DOHH2 (cell line): Measurements from ENCODE around the gene PPP3R2.
A peak's percentile ranks its signal among the peaks of the same experiment; 100 is the strongest.

Experiments
- H3F3A ChIP-seq: fragments of 200-600 bp; sonication (generic), shearing (Covaris generic); 2 replicates; pipeline ENCODE4 v1.6.0; 2016; ENCODE audit warnings: antibody characterized with exemption, mild to moderate bottlenecking; ENCODE audit not compliant: control insufficient read depth, insufficient read depth
- H3K27ac ChIP-seq: fragments of 200-600 bp; sonication (generic); 2 replicates; pipeline ENCODE4 v1.5.1; 2014; ENCODE audit warnings: low read depth, mild to moderate bottlenecking, low read length, moderate library complexity
- H3K27me3 ChIP-seq: fragments of 200-600 bp; sonication (generic); 2 replicates; pipeline ENCODE4 v1.6.1; 2014; ENCODE audit warnings: mild to moderate bottlenecking, low read length, mixed read lengths; ENCODE audit not compliant: control insufficient read depth
- H3K36me3 ChIP-seq: fragments of 200-600 bp; sonication (generic); 2 replicates; pipeline ENCODE4 v1.6.1; 2014; ENCODE audit warnings: mild to moderate bottlenecking, low read length, moderate library complexity, mixed read lengths; ENCODE audit not compliant: control insufficient read depth
- H3K4me1 ChIP-seq: fragments of 200-600 bp; sonication (generic); 2 replicates; pipeline ENCODE4 v1.6.1; 2014; ENCODE audit warnings: mild to moderate bottlenecking, low read length, mixed read lengths; ENCODE audit not compliant: control insufficient read depth
- H3K4me2 ChIP-seq: fragments of 200-600 bp; sonication (generic); 2 replicates; pipeline ENCODE4 v1.6.0; 2014; ENCODE audit warnings: mild to moderate bottlenecking, low read length, moderate library complexity
- H3K4me3 ChIP-seq: fragments of 200-600 bp; sonication (generic); 2 replicates; pipeline ENCODE4 v1.5.1; 2014; ENCODE audit warnings: mild to moderate bottlenecking, low read length, mixed read lengths
- H3K79me2 ChIP-seq: fragments of 200-600 bp; sonication (generic); 2 replicates; pipeline ENCODE4 v1.6.1; 2014; ENCODE audit warnings: mild to moderate bottlenecking, low read length, mixed read lengths; ENCODE audit not compliant: control insufficient read depth
- H3K9me2 ChIP-seq: fragments of 200-600 bp; sonication (generic); replicated peaks from 2 replicates; pipeline ENCODE4 v1.6.1; 2014; ENCODE audit warnings: mild to moderate bottlenecking, low read length, mixed read lengths; ENCODE audit not compliant: control insufficient read depth
- H3K9me3 ChIP-seq: fragments of 200-600 bp; sonication (generic); 2 replicates; pipeline ENCODE4 v1.6.1; 2014; ENCODE audit warnings: antibody characterized with exemption, low read length, mixed read lengths; ENCODE audit not compliant: control insufficient read depth, insufficient read depth
- H4K20me1 ChIP-seq: fragments of 200-600 bp; sonication (generic); 2 replicates; pipeline ENCODE4 v1.6.0; 2014; ENCODE audit warnings: low read depth, mild to moderate bottlenecking, antibody characterized with exemption, low read length, moderate library complexity; ENCODE audit not compliant: control insufficient read depth, insufficient read depth
- CTCF ChIP-seq: fragments of 200-600 bp; sonication (generic); IDR thresholded peaks from one replicate; pipeline ENCODE4 v1.5.1; 2014; ENCODE audit warnings: antibody characterized with exemption, mild to moderate bottlenecking, low read depth, low read length; ENCODE audit not compliant: poor library complexity, severe bottlenecking
- EZH2phosphoT487 ChIP-seq: fragments of 200-600 bp; sonication (generic); IDR thresholded peaks from 2 replicates; pipeline ENCODE4 v1.6.1; 2017; ENCODE audit warnings: borderline replicate concordance, mild to moderate bottlenecking, antibody characterized with exemption, low read length, moderate library complexity, mixed read lengths

Gene PPP3R2

GRCh38 chr9:101601904-101602765, 7.4 kb upstream of the PPP3R2 start:
- no peaks in the 10 kb centered on the region for H3K9me2 ChIP-seq
- H3F3A ChIP-seq: no peaks in the 10 kb centered on the region
- H3K4me3 ChIP-seq: no peak overlapping the region
- no peaks in the 10 kb centered on the region for H3K4me1 ChIP-seq
- H3K9me3 ChIP-seq: no peaks in the 10 kb centered on the region
- H3K27ac ChIP-seq: no peak overlapping the region
- peak; percentile 66 for TF ChIP-seq CTCF
- no peak for TF ChIP-seq EZH2phosphoT487
- H3K79me2 ChIP-seq: no peaks in the 10 kb centered on the region
- no peaks in the 10 kb centered on the region for H3K27me3 ChIP-seq
- no peaks in the 10 kb centered on the region for H3K36me3 ChIP-seq
- no peaks in the 10 kb centered on the region for H4K20me1 ChIP-seq
- H3K4me2 ChIP-seq: 0 out of 2 replicates have a peak overlapping the region, but pooled peaks have one; percentile 7

- Histone ChIP-seq H3K36me3 (no peaks in the 10 kb centered on the region), H3K4me3 (no peak overlapping the region), H3K4me2 (no peak overlapping the region), H3K27me3 (no peaks in the 10 kb centered on the region), H3F3A (no peaks in the 10 kb centered on the region), H4K20me1 (no peaks in the 10 kb centered on the region), H3K4me1 (no peaks in the 10 kb centered on the region), H3K79me2 (no peaks in the 10 kb centered on the region), H3K27ac (no peak overlapping the region), H3K9me3 (no peaks in the 10 kb centered on the region), H3K9me2 (no peaks in the 10 kb centered on the region)
- TF ChIP-seq CTCF (no peak), EZH2phosphoT487 (no peak)
These were observed 1.4 kb downstream of the PPP3R2 start for GRCh38 chr9:101593345-101593744.

- Histone ChIP-seq H3F3A (no peaks in the 10 kb centered on the region), H3K4me3 (no peak overlapping the region), H3K36me3 (no peaks in the 10 kb centered on the region), H3K4me1 (no peaks in the 10 kb centered on the region), H3K4me2 (no peak overlapping the region), H3K79me2 (no peaks in the 10 kb centered on the region), H3K27me3 (no peaks in the 10 kb centered on the region), H3K27ac (no peak overlapping the region), H3K9me3 (no peaks in the 10 kb centered on the region), H3K9me2 (no peaks in the 10 kb centered on the region), H4K20me1 (no peaks in the 10 kb centered on the region)
- no peak for TF ChIP-seq EZH2phosphoT487
- TF ChIP-seq CTCF: no peak
These were observed 2.0 kb downstream of the PPP3R2 start for GRCh38 chr9:101592788-101593187.
